Trophoblast cell (in vitro differentiated cells and primary cell): ENCODE data around the gene TTLL10.
A peak's percentile ranks its signal among the peaks of the same experiment; 100 is the strongest.

ENCODE experiments used
- DNase-seq, 2 donors: peaks; one replicate each; pipeline ENCODE4 v3.0.0-alpha.2; 2016
- H2AFZ ChIP-seq: 2 replicates; pipeline ENCODE4 v1.6.1; 2013; ENCODE audit warnings: low read length, moderate library complexity, mild to moderate bottlenecking; ENCODE audit not compliant: insufficient read depth, poor library complexity
- H2AK5ac ChIP-seq: 2 replicates; pipeline ENCODE4 v1.6.1; 2013; ENCODE audit warnings: mild to moderate bottlenecking, low read length
- H2BK120ac ChIP-seq: 2 replicates; pipeline ENCODE4 v1.6.1; 2013; ENCODE audit warnings: low read length, mild to moderate bottlenecking, moderate library complexity; ENCODE audit not compliant: insufficient read depth, poor library complexity
- H2BK12ac ChIP-seq: 2 replicates; pipeline ENCODE4 v1.6.1; 2013; ENCODE audit warnings: mild to moderate bottlenecking, low read length, moderate library complexity
- H2BK5ac ChIP-seq: 2 replicates; pipeline ENCODE4 v1.6.1; 2013; ENCODE audit warnings: low read length, low read depth, moderate library complexity, mild to moderate bottlenecking; ENCODE audit not compliant: poor library complexity
- H3K14ac ChIP-seq: 2 replicates; pipeline ENCODE4 v1.6.1; 2013; ENCODE audit warnings: mild to moderate bottlenecking, low read length
- H3K18ac ChIP-seq: 2 replicates; pipeline ENCODE4 v1.6.1; 2013; ENCODE audit warnings: mild to moderate bottlenecking, low read length
- H3K23ac ChIP-seq: 2 replicates; pipeline ENCODE4 v1.6.1; 2013; ENCODE audit warnings: low read length
- H3K27ac ChIP-seq: 2 replicates; pipeline ENCODE4 v1.5.1; 2013; ENCODE audit warnings: low read depth, mild to moderate bottlenecking, inconsistent platforms, low read length, moderate library complexity
- H3K27me3 ChIP-seq: 2 replicates; pipeline ENCODE4 v1.6.1; 2013; ENCODE audit warnings: inconsistent platforms, mild to moderate bottlenecking, low read length, moderate library complexity; ENCODE audit not compliant: insufficient read depth
- H3K36me3 ChIP-seq, 2 experiments: 1 replicate in 1 of 2; 2 replicates in 1 of 2; pipeline ENCODE4 v1.6.1; 2013; ENCODE audit warnings: low read length in 2 of 2, mild to moderate bottlenecking in 2 of 2, moderate library complexity in 1 of 2; ENCODE audit not compliant: insufficient read depth in 2 of 2, control insufficient read depth in 1 of 2
- H3K4ac ChIP-seq: 2 replicates; pipeline ENCODE4 v1.6.1; 2013; ENCODE audit warnings: low read depth, mild to moderate bottlenecking, low read length, moderate library complexity
- H3K4me1 ChIP-seq, 2 experiments: 1 replicate in 1 of 2; 2 replicates in 1 of 2; pipeline ENCODE4 v1.6.1; 2013; ENCODE audit warnings: low read length in 2 of 2, mild to moderate bottlenecking in 2 of 2, moderate library complexity in 1 of 2; ENCODE audit not compliant: insufficient read depth in 2 of 2, control insufficient read depth in 1 of 2
- H3K4me2 ChIP-seq: 2 replicates; pipeline ENCODE4 v1.6.1; 2013; ENCODE audit warnings: inconsistent platforms, mild to moderate bottlenecking, low read length, moderate library complexity
- H3K4me3 ChIP-seq: 2 replicates; pipeline ENCODE4 v1.5.1; 2013; ENCODE audit warnings: mild to moderate bottlenecking, low read depth, low read length, inconsistent platforms
- H3K79me1 ChIP-seq: one replicate; pipeline ENCODE4 v1.6.1; 2013; ENCODE audit warnings: low read length
- H3K79me2 ChIP-seq: 2 replicates; pipeline ENCODE4 v1.6.1; 2013; ENCODE audit warnings: low read length, mild to moderate bottlenecking; ENCODE audit not compliant: control insufficient read depth, insufficient read depth, poor library complexity
- H3K9ac ChIP-seq: 2 replicates; pipeline ENCODE4 v1.6.1; 2013; ENCODE audit warnings: mild to moderate bottlenecking, low read length
- H3K9me3 ChIP-seq: 2 replicates; pipeline ENCODE4 v1.6.1; 2013; ENCODE audit warnings: low read depth, mild to moderate bottlenecking, control low read depth, inconsistent platforms, low read length; ENCODE audit not compliant: insufficient read depth
- H4K12ac ChIP-seq: 2 replicates; pipeline ENCODE4 v1.6.1; 2013; ENCODE audit warnings: low read depth, mild to moderate bottlenecking, low read length, moderate library complexity
- H4K8ac ChIP-seq: 2 replicates; pipeline ENCODE4 v1.6.1; 2013; ENCODE audit warnings: low read depth, mild to moderate bottlenecking, low read length, moderate library complexity
- H4K91ac ChIP-seq: one replicate; pipeline ENCODE4 v1.6.1; 2013; ENCODE audit warnings: low read depth, mild to moderate bottlenecking, low read length, moderate library complexity
- WGBS: extraction: QIAGEN DNeasy Blood & Tissue Kit; methylation state at CpG from one replicate; pipeline ENCODE4 v1.1.7; 2013; ENCODE audit warnings: missing lambda C conversion rate; ENCODE audit not compliant: insufficient read length, insufficient coverage; ENCODE audit errors: extremely low coverage; 5-methylcytosine and 5-hydroxymethylcytosine counted together

The TTLL10 gene

DNA sequence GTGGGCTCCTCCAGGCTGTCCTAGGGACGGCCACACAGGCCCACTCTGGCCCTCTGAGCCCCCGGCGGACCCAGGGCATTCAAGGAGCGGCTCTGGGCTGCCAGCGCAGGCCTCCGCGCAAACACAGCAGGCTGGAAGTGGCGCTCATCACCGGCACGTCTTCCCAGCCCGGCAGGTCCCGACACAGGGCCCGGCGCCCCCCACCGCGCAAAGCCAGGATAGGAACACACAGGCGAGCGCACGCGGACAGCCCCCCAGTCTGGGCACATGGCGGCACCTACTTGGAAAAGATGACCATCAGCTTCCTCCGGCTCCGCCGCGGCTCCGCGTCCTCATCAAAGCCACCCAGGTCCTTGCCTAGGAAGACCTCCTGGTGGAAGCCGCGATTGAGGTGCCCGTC is 54.5 kb downstream of the TTLL10 start:
- Histone ChIP-seq H3K9ac (no peak overlapping the region), H2BK120ac (no peak overlapping the region), H4K12ac (no peak overlapping the region), H3K79me2 (peaks cover 14% of the 10 kb centered on the region), H3K4me1 (peaks cover 14 to 15% of the 10 kb centered on the region in 2 experiments), H3K14ac (no peak overlapping the region), H3K18ac (no peak overlapping the region), H3K4ac (no peak overlapping the region), H3K27ac (no peak overlapping the region), H3K36me3 (peaks cover 50 to 61% of the 10 kb centered on the region in 2 experiments), H3K4me2 (no peak overlapping the region), H3K9me3 (peaks cover 12% of the 10 kb centered on the region), H3K23ac (no peak overlapping the region), H2AFZ (no peak overlapping the region), H3K27me3 (no peaks in the 10 kb centered on the region), H2BK5ac (no peak overlapping the region), H3K4me3 (no peak overlapping the region), H4K91ac (no peak overlapping the region), H2AK5ac (no peak overlapping the region), H4K8ac (no peak overlapping the region), H2BK12ac (no peak overlapping the region), H3K79me1 (peaks cover 10% of the 10 kb centered on the region)
- no peak for DNase-seq
- WGBS, result no CpG with 5 or more reads among the region's 30 CpGs

DNA sequence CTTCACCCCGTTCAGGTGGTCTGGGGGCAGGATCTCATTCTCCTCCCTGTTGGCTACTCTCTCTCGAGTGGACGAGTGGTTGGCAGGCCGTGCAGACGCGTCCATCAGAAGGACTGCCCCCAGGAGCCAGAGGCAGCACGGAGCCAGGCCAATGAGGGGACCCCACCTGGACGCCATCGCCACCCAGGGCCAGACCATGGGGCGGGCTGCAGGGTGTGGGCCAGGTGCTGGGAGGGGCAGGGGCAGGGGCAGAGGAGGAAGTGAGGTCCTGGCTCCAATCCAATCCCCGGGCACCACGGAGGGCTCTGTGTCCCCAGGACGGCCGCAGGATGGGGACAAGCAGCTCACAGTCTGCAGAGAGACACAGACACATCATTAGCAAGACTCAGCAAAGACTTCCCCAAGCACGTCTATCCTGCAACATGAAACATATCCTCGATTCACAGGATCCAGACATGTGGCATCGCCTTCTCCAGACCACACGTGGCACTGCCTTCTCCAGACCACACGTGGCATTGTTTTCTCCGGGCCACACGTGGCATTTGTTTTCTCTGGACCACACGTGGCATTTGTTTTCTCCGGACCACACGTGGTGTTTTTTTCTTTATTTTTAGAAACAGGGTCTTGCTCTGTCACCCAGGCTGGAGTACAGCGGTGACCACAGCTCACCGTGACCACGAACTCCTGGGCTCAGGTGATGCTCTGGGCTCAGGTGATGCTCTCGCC is 55.1 kb downstream of the TTLL10 start:
- Histone ChIP-seq H4K8ac (no peak overlapping the region), H3K18ac (no peak overlapping the region), H3K27ac (no peak overlapping the region), H3K23ac (no peak overlapping the region), H3K4ac (no peak overlapping the region), H3K14ac (no peak overlapping the region), H2AFZ (no peak overlapping the region), H2BK12ac (no peak overlapping the region), H3K79me2 (peaks cover 14% of the 10 kb centered on the region), H3K4me2 (no peak overlapping the region), H3K4me3 (no peak overlapping the region), H3K27me3 (no peaks in the 10 kb centered on the region), H2BK120ac (no peak overlapping the region), H3K36me3 (peaks cover 49 to 56% of the 10 kb centered on the region in 2 experiments), H3K9ac (no peak overlapping the region), H3K79me1 (peaks cover 10% of the 10 kb centered on the region), H4K12ac (no peak overlapping the region), H2BK5ac (no peak overlapping the region), H3K9me3 (peaks cover 14% of the 10 kb centered on the region), H3K4me1 (peaks cover 16% of the 10 kb centered on the region in 2 experiments), H2AK5ac (no peak overlapping the region), H4K91ac (no peak overlapping the region)
- DNase-seq, result no peak
- no CpG with 5 or more reads among the region's 28 CpGs for WGBS

DNA sequence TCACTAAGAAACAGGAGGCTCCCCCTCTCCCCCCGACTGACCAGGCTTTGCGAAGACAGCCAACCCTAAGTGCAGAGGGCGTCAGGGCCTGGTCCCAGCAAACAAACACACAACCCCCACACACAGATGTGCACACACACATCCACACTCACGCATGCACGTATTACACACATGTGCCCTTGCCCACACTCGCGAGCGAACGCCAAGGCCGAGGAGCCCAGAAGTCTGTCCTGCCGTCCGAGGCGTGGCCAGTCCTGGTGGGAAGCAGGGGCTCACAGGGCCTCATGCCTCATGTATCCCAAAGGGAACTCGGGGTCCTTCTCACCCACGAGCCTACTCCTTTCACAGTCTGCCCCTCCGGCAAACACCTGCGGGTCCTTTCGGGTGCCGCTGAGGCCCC is 56.1 kb downstream of the TTLL10 start:
- Histone ChIP-seq H4K8ac (no peak overlapping the region), H2AFZ (no peak overlapping the region), H3K9ac (peak overlapping the region; percentile 36), H2BK5ac (no peak overlapping the region), H3K23ac (peak overlapping the region; percentile 17), H3K27me3 (no peaks in the 10 kb centered on the region), H3K14ac (no peak overlapping the region), H3K79me1 (peaks cover 10% of the 10 kb centered on the region), H3K79me2 (peaks cover 14% of the 10 kb centered on the region), H3K9me3 (peaks cover 14% of the 10 kb centered on the region), H3K4me1 (peaks cover 16% of the 10 kb centered on the region in 2 experiments), H3K4me3 (no peak overlapping the region), H4K91ac (no peak overlapping the region), H4K12ac (no peak overlapping the region), H3K4ac (peak overlapping the region; percentile 2), H3K4me2 (no peak overlapping the region), H3K36me3 (peaks cover 51 to 57% of the 10 kb centered on the region in 2 experiments), H3K27ac (no peak overlapping the region), H2AK5ac (no peak overlapping the region), H2BK120ac (no peak overlapping the region), H2BK12ac (no peak overlapping the region), H3K18ac (no peak overlapping the region)
- WGBS, result no CpG with 5 or more reads among the region's 19 CpGs
- DNase-seq, result no peak

DNA sequence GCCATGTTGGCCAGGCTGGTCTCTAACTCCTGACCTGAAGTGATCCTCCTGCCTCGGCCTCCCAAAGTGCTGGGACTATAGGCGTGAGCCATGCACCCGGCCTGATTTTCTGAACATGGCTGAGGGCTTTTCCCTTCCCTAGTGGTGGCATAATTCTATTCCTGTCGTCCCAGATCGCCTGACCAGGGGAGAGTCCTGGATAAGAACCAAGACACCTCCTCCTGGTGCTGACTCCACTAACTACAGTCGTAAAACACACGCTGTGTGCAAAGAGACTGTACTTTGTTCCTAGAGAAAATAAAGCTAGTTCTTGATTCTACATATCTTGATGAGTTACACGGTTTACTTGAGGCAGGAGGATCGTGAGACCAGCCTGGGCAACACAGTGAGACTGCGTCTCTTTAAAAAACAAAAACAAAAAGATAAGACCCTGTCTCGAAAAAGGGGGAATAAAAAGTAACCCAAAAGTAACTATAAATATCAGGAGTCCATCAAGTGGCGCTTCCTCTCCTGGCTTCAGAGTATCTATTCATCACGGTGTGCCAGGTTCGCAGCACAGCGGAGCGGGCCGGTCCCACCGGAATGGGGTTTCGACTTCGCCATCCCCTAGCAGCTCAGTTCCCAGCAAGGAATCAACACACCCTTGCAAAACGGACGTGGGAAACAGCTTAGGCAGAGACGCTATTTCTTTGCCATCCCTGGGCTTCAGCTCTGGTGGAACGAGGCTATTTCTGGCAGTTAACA is 57.1 kb downstream of the TTLL10 start:
- Histone ChIP-seq H3K27ac (no peak overlapping the region), H3K9ac (peak overlapping the region; percentile 96), H3K36me3 (peaks cover 40 to 46% of the 10 kb centered on the region in 2 experiments), H3K14ac (peak overlapping the region; percentile 96), H4K91ac (peak overlapping the region; percentile 96), H3K4me2 (peak overlapping the region; percentile 91), H3K4ac (peak overlapping the region; percentile 41), H3K23ac (no peak overlapping the region), H3K9me3 (peaks cover 12% of the 10 kb centered on the region), H2AFZ (peak overlapping the region; percentile 99), H2BK5ac (peak overlapping the region; percentile 74), H2BK12ac (peak overlapping the region; percentile 16), H3K79me1 (peaks cover 10% of the 10 kb centered on the region), H2BK120ac (peak overlapping the region; percentile 94), H4K8ac (peak overlapping the region; percentile 96), H3K4me3 (peak overlapping the region; percentile 95), H3K79me2 (peaks cover 14% of the 10 kb centered on the region), H2AK5ac (peak overlapping the region; percentile 22), H3K18ac (peak overlapping the region; percentile 79), H3K4me1 (peaks cover 16% of the 10 kb centered on the region in 2 experiments), H4K12ac (peak overlapping the region; percentile 96), H3K27me3 (no peaks in the 10 kb centered on the region)
- peak in 1 of 2 donors; percentile 21 for DNase-seq
- no CpG with 5 or more reads among the region's 24 CpGs for WGBS
